Measurements from ENCODE around the gene BLOC1S5. TPM values are rescaled to one million over a fixed set of nuclear protein-coding genes. Genes with fewer than 3 reads are reported as not detected.
A peak's percentile ranks its signal among the peaks of the same experiment; 100 is the strongest.

The BLOC1S5 gene
- total and polyA plus RNA-seq, 2 donors (not counting 3 experiments of a cell fraction or from before 2014, with no cell fraction given), result 3.9 to 19.1 TPM

GRCh38 chr6:8082572-8082953 is 18.4 kb upstream of the BLOC1S5 start:
- intact Hi-C loops (cut with micrococcal nuclease) (loop anchor here (5.0 kb wide), 1 partner anchor 350 kb away; no protein-coding TSS in a partner anchor), dilution Hi-C loops (cut with MboI; ENCODE audit: extremely low pct_ligation_motif_present, low sequenced_read_pairs) (no loop called here)
- peaks cover 64% of the 10 kb centered on the region for H3K4me1 ChIP-seq (ENCODE audit: control insufficient read depth, extremely low read depth, insufficient read depth, low read length)
- peaks cover 26% of the 10 kb centered on the region for H3K79me2 ChIP-seq (ENCODE audit: control insufficient read depth, insufficient read depth, low read length)
- H3K9ac ChIP-seq (replicated peaks; ENCODE audit: extremely low read depth, insufficient read depth, low read length), result peak overlapping the region; percentile 76
- TF ChIP-seq CTCF (IDR thresholded peaks at IDR 0.05; ENCODE audit: extremely low read depth in 1 of 2, insufficient read depth in 1 of 2, low read depth in 1 of 2, low read length in 2 of 2), result no peak
- TF ChIP-seq MYC (IDR thresholded peaks at IDR 0.05; ENCODE audit: low read depth, low read length), result no peak
- no peak for TF ChIP-seq POLR2AphosphoS5 (IDR thresholded peaks at IDR 0.05; ENCODE audit: insufficient read depth, low read depth, low read length)
- TF ChIP-seq POLR2A (IDR thresholded peaks at IDR 0.05; ENCODE audit: low read depth, low read length), result peak; percentile 17
- TF ChIP-seq FOS (IDR thresholded peaks at IDR 0.05; ENCODE audit: borderline replicate concordance, insufficient read depth, low read length), result no peak
- TF ChIP-seq MAX (IDR thresholded peaks at IDR 0.05; ENCODE audit: insufficient read depth, insufficient read length), result no peak
- no peaks in the 10 kb centered on the region for H3K9me1 ChIP-seq (replicated peaks; ENCODE audit: control insufficient read depth, extremely low read depth, insufficient read depth, low read length)
- CTCF ChIA-PET, result interaction anchor here (1.0 kb wide), 1 partner anchor 360 kb away, joined by 3 read pairs; no protein-coding TSS in a partner anchor
- no peaks in the 10 kb centered on the region for H3K27me3 ChIP-seq (ENCODE audit: control insufficient read depth in 2 of 2, insufficient read depth in 2 of 2, low read length in 2 of 2)
- no peaks in the 10 kb centered on the region for H4K20me1 ChIP-seq (replicated peaks; ENCODE audit: control insufficient read depth, extremely low read depth, insufficient read depth, low read length)
- no peaks in the 10 kb centered on the region for H3K9me3 ChIP-seq (replicated peaks; ENCODE audit: control insufficient read depth, insufficient read depth, low read length)
- H3K4me3 ChIP-seq (replicated peaks in 1 of 3; ENCODE audit: insufficient read depth in 1 of 3, low read depth in 1 of 3, low read length in 3 of 3), result peak overlapping the region in 1 of 3 experiments; percentile 16
- no peaks in the 10 kb centered on the region for H3K36me3 ChIP-seq (ENCODE audit: control insufficient read depth in 2 of 2, extremely low read depth in 1 of 2, insufficient read depth in 2 of 2, low read length in 2 of 2)
- FAIRE-seq, result no peak
- TSS peak; percentile 46 for BruUV-seq (replicated peaks)
- H2AFZ ChIP-seq (ENCODE audit: low read depth, low read length), result no peak overlapping the region
- H3K4me2 ChIP-seq (ENCODE audit: insufficient read depth, low read length), result peak overlapping the region; percentile 78
- POLR2A ChIA-PET, result interaction anchor here (0.7 kb wide), 1 partner anchor 26 kb away, joined by 3 read pairs; no protein-coding TSS in a partner anchor
- DNase-seq (ENCODE audit: low read depth, low spot score), result no peak
- H3K27ac ChIP-seq (ENCODE audit: insufficient read depth, low read depth, low read length), result peak overlapping the region; percentile 93

Data from endothelial cell of umbilical vein (primary cell).